Mononuclear cell (primary cell): Measurements from ENCODE around the gene ACO1. TPM values are rescaled to one million over a fixed set of nuclear protein-coding genes. Genes with fewer than 3 reads are reported as not detected.

Source experiments
- H3K27me3 ChIP-seq: 2 replicates; pipeline ENCODE4 v1.6.0; 2011; ENCODE audit warnings: low read length, control low read depth; ENCODE audit not compliant: insufficient read depth
- H3K4me1 ChIP-seq: 2 replicates; pipeline ENCODE4 v1.5.1; 2011; ENCODE audit warnings: mild to moderate bottlenecking, low read length, control low read depth; ENCODE audit not compliant: insufficient read depth
- H3K4me3 ChIP-seq: 2 replicates; pipeline ENCODE4 v1.5.1; 2011; ENCODE audit warnings: mild to moderate bottlenecking, low read length, moderate library complexity
- H3K9me3 ChIP-seq: 2 replicates; pipeline ENCODE4 v1.5.1; 2011; ENCODE audit warnings: low read depth, mild to moderate bottlenecking, control low read depth, low read length
- total RNA-seq: library from RNA; depleted of rRNA; stranded (reverse); fragments of >200 nt; gene quantifications from one replicate; pipeline ENCODE4 v1.2.3, GENCODE V29; 2012

Gene ACO1
- total RNA-seq, 1 donor, result 3.9 TPM

DNA sequence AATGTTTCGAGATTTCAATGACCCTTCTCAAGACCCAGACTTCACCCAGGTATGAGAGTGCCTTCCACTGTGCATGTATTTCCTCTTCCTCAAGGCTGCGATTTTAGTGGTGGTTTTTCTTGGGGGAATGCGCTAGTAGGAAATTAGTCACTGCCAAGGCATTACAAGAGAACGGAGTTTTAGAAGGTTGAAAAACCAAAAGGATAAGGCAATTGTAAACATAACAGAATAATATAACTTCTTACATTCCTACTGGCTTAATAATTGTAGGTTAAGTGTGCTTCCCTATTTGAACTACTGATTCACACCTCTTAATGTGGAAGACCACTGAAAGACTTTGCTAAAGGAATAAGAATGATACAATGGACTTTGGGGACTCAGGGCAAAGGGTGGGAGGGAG is 38.9 kb downstream of the ACO1 start:
- no peaks in the 10 kb centered on the region for H3K9me3 ChIP-seq
- H3K4me1 ChIP-seq, result no peaks in the 10 kb centered on the region
- H3K4me3 ChIP-seq, result no peak overlapping the region
- H3K27me3 ChIP-seq, result no peaks in the 10 kb centered on the region

DNA sequence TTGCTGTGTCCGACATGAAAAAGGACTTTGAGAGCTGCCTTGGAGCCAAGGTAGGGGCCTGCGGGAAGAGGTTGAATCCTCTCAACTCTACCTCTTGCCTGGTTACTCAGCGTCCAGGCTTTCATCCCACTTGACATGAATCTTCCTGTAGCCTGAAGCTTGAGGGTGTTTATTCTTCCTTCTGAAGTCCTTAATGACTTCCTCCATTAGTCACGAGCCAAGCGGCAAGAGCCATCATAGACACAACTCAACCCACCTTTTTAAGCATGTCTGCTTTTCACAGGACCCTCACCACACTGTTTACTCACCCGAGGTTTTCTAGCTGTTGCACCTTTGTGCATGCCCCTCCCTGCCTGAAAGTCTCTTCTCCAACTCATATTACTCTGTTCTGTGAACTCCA is 40.2 kb downstream of the ACO1 start:
- no peaks in the 10 kb centered on the region for H3K4me1 ChIP-seq
- H3K4me3 ChIP-seq, result no peak overlapping the region
- H3K27me3 ChIP-seq, result no peaks in the 10 kb centered on the region
- H3K9me3 ChIP-seq, result no peaks in the 10 kb centered on the region

DNA sequence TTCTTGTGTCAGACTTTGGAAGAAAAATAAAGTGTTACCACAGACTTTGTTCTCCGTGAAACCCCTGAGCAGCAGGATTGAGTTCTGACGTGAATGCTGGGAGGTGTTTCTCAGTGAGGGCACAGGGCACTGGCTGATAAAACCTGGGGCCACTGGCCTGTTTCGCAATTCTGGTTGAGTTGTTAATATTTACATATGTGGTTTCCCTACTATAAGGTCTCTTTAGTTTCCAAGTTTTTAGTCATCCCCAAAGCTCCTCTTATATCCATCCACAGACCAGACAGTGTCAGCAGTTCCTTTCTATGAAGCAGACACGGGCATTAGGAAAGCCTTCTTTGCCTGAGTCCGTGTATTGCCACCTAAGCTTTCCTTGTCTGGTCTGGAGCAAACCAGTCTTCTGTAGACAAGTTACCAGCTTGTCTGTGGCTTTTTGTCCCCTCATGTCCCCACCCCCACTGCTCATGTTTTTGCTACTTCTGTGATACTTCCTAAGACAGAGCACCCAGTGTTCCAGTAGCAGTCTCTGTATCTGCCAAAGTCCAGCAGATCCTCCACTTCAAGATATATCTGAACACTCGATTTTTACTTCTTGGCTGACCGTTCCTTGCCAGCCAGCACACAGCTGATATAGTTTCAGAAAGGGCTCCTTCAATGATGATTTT is 42.0 kb downstream of the ACO1 start:
- no peaks in the 10 kb centered on the region for H3K4me1 ChIP-seq
- H3K4me3 ChIP-seq, result no peak overlapping the region
- H3K9me3 ChIP-seq, result no peaks in the 10 kb centered on the region
- no peaks in the 10 kb centered on the region for H3K27me3 ChIP-seq

DNA sequence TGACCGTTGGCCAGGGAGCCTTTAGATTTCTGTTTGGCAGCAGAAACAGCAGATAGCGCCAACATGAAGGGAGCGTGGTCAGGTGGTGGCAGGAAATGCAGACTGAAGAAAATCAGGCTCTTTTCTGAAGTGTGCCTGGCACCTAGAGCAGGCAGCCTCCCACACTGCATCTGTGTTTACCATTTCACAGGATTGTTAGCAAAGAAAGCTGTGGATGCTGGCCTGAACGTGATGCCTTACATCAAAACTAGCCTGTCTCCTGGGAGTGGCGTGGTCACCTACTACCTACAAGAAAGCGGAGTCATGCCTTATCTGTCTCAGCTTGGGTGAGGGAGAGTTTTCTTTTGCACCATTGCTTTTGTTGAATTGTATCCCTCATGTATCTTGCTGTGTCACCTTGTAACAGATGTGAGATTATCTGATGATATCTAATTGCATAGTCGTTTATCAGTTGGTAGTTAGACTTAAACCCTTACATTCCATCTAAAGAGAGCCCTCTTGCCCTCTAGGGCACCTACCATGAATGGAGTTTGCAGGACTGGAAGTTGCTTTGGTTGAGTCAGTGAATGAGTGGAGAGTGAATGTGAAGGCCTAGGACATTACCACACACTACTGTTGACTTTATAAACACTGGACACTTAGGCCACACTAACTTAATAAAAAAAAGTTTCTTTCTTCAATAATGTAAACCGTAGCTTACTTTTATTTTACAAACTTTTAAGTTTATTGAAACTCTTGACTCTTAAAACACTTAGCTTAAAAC is 42.8 kb downstream of the ACO1 start:
- H3K4me3 ChIP-seq, result no peak overlapping the region
- no peaks in the 10 kb centered on the region for H3K9me3 ChIP-seq
- H3K4me1 ChIP-seq, result no peaks in the 10 kb centered on the region
- H3K27me3 ChIP-seq, result no peaks in the 10 kb centered on the region

DNA sequence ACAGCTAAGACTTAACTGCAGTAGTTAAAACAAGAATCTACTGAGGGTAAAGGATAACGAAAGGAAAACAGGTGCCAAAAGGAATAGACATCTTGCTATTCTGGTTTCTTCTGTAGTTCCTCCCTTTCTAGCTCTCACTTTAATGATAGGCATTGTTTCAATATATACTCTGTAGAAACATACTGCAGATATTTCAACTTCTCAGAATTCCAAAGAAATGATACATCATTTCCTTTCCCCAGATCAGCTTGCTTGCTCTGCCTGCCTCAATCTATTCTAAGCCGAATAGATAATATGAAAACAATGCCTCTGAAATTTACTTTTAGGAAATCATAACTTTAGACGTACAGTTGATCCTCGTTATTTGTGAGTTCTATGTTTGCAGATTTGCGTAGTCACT is 46.3 kb downstream of the ACO1 start:
- Histone ChIP-seq H3K9me3 (no peaks in the 10 kb centered on the region), H3K4me1 (no peaks in the 10 kb centered on the region), H3K27me3 (no peaks in the 10 kb centered on the region), H3K4me3 (no peak overlapping the region)

DNA sequence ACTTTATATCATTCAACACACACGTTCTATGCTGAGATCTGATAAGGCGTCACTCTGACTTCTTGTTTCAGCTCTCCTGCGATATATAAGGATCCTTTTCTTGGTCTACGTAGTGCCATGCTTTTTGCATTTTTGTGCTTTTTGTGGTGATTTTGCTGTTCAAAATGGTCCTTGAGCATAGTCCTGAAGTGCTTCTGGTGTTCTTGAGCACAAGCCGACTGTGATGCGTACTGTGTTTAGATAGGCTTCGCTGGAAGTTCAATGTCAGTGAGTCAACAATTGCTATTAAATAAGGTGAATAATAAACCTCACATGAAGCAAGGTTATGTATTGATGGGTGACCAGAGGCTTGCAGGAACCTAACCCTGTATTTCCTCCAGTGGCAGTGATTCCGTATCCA is 46.8 kb downstream of the ACO1 start:
- no peak overlapping the region for H3K4me3 ChIP-seq
- no peaks in the 10 kb centered on the region for H3K4me1 ChIP-seq
- H3K9me3 ChIP-seq, result no peaks in the 10 kb centered on the region
- H3K27me3 ChIP-seq, result no peaks in the 10 kb centered on the region

DNA sequence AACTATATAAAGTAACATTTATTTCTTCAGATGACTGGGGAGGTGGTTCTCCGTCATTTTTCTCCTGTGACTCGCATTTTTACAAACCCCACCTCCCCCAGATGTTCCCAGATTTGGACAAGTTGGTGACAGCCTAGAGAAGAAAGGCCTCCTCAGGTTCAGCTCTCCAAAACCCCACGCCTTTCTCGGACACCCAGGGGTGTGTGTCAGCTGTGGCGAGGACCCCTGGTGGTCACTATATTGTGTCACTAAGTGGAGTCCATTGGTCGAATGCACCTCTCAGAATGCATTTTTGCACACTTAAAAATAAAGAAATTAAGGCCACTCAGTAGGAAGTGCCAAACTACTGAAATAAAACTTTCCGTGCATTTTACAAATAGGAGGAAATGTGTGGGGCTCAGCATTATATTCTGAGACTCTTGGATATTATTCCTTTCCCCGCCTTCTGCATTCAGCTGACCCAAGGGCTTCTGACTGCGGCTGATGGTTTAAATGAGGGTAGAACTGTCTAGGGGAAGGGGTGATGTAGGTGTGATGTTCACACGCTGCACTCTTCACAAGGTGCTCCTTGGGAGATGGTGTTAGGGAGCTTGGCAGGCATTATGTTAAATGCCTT is 47.6 kb downstream of the ACO1 start:
- Histone ChIP-seq H3K27me3 (no peaks in the 10 kb centered on the region), H3K4me3 (no peak overlapping the region), H3K4me1 (no peaks in the 10 kb centered on the region), H3K9me3 (no peaks in the 10 kb centered on the region)

DNA sequence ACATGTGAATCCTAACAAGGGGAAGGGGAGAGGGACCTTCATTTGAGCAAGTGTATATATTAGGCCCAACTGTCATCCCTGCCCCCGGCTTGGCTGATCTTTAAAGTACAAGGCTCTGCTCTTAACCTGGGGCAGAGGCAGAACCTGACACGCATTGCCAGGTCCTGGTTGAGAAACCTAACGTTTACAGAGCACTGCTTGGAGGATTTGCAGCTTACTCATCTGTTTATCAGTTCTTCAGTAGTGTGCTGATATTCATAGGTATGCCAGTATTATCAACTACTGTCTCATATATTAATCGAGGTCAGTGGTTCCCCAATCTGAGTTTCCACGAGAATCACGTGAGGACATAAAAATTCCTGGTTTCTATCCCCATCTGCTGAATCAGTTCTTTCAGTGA is 50.4 kb downstream of the ACO1 start:
- Histone ChIP-seq H3K4me3 (no peak overlapping the region), H3K27me3 (no peaks in the 10 kb centered on the region), H3K4me1 (no peaks in the 10 kb centered on the region), H3K9me3 (no peaks in the 10 kb centered on the region)

DNA sequence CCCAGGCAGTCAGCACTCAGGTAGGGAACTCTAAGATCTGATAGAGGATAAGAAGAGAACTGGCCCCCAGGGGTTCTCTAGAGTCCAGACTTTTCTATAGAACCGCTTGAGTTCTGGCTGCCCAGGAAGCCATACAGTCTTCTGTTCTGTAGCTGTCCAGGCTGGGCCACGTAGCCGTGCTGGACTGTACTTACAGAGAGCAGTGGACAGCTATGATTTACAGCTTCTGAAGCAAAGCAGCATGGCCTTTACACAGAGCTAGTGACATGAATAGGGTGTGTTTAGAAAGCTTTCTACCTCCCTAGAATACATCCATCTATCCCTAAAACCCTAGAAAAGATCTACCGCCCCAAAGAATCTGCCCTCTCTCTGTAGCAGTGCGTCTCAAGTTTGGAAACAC is 57.2 kb downstream of the ACO1 start:
- no peaks in the 10 kb centered on the region for H3K9me3 ChIP-seq
- H3K4me3 ChIP-seq, result no peak overlapping the region
- H3K27me3 ChIP-seq, result no peaks in the 10 kb centered on the region
- H3K4me1 ChIP-seq, result no peaks in the 10 kb centered on the region

DNA sequence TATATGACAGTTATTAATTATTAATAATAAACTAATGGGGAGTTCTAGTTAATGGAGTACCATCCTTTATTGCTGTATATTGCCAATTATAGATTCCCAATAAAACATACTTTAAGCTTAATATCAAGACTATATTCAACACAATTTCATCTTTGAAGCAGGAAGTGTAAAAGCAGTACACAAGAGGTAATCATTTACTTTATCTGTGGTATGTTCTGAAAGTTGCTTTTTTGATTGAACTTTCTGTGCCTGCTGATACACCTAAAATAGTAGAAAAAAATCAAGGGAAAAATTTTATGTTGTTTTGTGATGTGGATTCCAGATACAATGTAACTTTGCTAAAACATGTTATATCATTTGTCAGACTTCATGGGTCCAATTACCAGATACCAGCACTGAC is 58.0 kb downstream of the ACO1 start:
- Histone ChIP-seq H3K4me3 (no peak overlapping the region), H3K4me1 (no peaks in the 10 kb centered on the region), H3K27me3 (no peaks in the 10 kb centered on the region), H3K9me3 (no peaks in the 10 kb centered on the region)

DNA sequence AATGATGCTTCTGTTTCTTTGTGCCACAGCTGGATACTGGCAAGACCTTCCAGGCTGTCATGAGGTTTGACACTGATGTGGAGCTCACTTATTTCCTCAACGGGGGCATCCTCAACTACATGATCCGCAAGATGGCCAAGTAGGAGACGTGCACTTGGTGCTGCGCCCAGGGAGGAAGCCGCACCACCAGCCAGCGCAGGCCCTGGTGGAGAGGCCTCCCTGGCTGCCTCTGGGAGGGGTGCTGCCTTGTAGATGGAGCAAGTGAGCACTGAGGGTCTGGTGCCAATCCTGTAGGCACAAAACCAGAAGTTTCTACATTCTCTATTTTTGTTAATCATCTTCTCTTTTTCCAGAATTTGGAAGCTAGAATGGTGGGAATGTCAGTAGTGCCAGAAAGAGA is 65.5 kb downstream of the ACO1 start:
- Histone ChIP-seq H3K9me3 (no peaks in the 10 kb centered on the region), H3K4me3 (no peak overlapping the region), H3K27me3 (no peaks in the 10 kb centered on the region), H3K4me1 (no peaks in the 10 kb centered on the region)

DNA sequence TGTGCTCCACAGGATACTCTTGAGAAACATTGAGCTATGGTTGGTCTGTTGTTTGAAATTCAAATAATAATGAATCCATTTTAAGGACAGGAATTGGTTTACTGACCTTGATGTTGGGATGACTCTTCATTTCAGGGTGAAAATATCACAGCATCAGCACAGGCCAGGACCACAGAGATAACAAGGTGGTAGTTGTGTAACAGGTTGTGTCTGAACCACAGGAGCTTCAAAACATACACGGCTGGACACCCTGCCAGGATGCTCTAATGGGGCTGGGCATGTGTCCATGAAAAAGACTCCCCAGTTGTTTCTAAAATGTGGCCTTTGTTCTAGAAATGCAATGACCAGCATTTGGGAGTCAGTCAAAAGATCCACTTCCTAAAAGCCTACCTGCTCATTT is 69.8 kb downstream of the ACO1 start:
- Histone ChIP-seq H3K4me3 (no peak overlapping the region), H3K4me1 (no peaks in the 10 kb centered on the region), H3K27me3 (no peaks in the 10 kb centered on the region), H3K9me3 (no peaks in the 10 kb centered on the region)

DNA sequence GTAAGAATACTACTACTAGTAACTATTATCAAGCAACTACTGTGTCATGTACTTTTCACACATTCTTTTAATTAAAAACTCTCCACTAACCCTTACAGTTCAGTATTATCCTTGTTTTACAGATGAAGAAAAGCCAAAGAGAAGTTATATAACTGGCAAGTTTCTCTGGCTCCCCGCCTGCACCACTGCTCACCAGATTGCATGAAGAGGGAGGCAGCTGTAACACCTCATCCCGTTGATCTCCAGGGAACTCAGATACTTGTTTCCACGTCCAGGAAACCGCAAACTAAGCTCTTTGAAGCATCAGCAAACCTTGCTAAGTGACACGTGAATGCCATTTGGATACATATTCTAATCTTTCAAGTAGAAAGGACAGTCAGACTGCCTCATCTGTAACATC is 71.3 kb downstream of the ACO1 start:
- no peaks in the 10 kb centered on the region for H3K9me3 ChIP-seq
- no peak overlapping the region for H3K4me3 ChIP-seq
- no peaks in the 10 kb centered on the region for H3K27me3 ChIP-seq
- H3K4me1 ChIP-seq, result no peaks in the 10 kb centered on the region

DNA sequence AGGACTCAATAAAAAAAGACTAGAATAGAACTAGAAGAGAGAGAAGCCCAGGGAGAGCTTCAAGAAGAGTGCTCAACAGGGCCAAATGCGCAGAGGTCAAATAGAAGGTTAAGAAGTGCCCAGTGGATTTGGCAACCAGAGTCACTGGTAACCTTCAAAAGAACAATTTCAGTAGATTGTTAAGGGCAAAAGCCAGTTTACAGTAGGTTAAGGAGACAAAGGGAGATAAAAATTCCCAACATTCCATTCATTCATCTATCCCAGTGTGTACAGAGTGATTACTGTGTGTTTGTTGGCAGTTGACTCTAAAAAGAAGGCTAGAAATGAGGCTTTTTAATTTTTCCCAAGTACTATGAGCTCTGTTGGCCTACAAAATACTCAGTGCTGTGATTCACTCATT is 72.1 kb downstream of the ACO1 start:
- H3K9me3 ChIP-seq, result no peaks in the 10 kb centered on the region
- no peaks in the 10 kb centered on the region for H3K4me1 ChIP-seq
- no peaks in the 10 kb centered on the region for H3K27me3 ChIP-seq
- no peak overlapping the region for H3K4me3 ChIP-seq

DNA sequence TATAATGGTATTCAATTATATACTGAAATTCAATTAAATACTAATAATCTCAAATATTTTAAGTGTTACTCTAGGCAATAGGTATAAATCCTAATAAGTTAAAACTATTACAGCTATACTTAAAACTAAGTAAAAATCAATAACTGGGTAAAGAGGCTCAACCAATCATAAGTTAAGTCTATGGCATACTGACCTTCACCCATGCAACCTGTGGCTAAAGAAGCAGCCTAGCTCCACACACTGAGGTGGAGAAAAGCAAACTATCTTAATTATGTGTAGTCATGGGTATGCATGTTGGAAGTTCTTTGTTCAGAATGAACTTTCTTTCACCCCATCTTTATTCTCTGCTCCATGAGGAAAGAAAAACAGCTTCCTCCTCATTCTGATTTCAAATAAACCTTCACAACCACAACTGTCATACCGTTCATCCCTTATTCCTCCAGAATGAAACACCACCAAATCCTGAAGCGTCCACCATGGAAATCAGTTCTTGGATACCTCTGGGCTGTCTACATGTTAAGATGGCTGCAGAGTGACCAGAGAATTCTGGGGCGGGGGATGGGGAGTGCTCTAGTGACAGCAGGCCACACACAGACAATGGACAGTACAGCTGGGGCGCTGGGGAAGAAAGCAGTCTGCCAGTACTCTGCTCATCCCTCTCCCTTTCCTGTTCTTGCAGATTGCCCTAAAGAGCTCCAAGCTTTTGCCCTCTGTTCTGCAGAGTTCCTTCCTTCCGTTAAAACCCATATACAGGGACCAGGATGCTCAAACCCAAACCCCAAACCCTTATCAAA is 79.3 kb downstream of the ACO1 start:
- Histone ChIP-seq H3K4me3 (no peak overlapping the region), H3K27me3 (no peaks in the 10 kb centered on the region), H3K4me1 (no peaks in the 10 kb centered on the region), H3K9me3 (no peaks in the 10 kb centered on the region)
